ENCODE data around the gene GIGYF2. TPM values are rescaled to one million over a fixed set of nuclear protein-coding genes. Genes with fewer than 3 reads are reported as not detected.

Gene GIGYF2
- polyA plus RNA-seq, 1 donor (not counting 4 experiments of a cell fraction or from before 2014, with no cell fraction given), result 35.5 TPM

DNA sequence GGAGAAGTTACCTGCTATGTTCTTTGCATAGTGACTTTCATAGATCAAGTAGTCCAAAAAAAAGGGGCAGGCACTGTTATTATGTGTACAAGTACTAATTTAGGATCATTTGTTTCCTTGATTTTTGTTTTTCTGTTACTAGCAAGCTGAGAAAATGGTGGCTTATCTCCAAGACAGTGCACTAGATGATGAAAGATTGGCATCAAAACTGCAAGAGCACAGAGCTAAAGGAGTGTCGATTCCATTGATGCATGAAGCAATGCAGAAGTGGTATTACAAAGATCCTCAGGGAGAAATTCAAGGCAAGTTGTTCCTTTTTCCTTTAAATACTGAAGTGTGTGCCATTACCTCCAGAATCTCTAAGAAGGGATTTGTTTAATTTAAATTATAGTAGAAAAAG lies 98.8 kb downstream of the GIGYF2 start:
- Histone ChIP-seq H3K9ac (ENCODE audit: control insufficient read depth, extremely low read depth, insufficient read depth, low read length) (no peak overlapping the region), H3K27me3 (ENCODE audit: control insufficient read depth, extremely low read depth, insufficient read depth, low read length) (no peaks in the 10 kb centered on the region), H3K4me2 (ENCODE audit: control insufficient read depth, extremely low read depth, insufficient read depth, low read depth, low read length) (no peak overlapping the region), H3K9me3 (ENCODE audit: control insufficient read depth, low read depth, low read length) (no peaks in the 10 kb centered on the region), H3K4me3 (ENCODE audit: control insufficient read depth in 2 of 3, extremely low read depth in 1 of 3, insufficient read depth in 2 of 3, low read depth in 1 of 3, low read length in 3 of 3) (no peak overlapping the region), H3K4me1 (ENCODE audit: control insufficient read depth, extremely low read depth, insufficient read depth, low read length) (no peaks in the 10 kb centered on the region), H3K27ac (ENCODE audit: control insufficient read depth, insufficient read depth, low read length) (peak overlapping the region; percentile 22), H2AFZ (ENCODE audit: control insufficient read depth, low read length) (no peak overlapping the region), H3K79me2 (ENCODE audit: control insufficient read depth, insufficient read depth, low read length) (peaks cover 2% of the 10 kb centered on the region), H3K9me1 (ENCODE audit: control insufficient read depth, extremely low read depth, insufficient read depth, low read length) (no peaks in the 10 kb centered on the region), H4K20me1 (ENCODE audit: control insufficient read depth, extremely low read depth, insufficient read depth, low read length) (no peaks in the 10 kb centered on the region), H3K36me3 (ENCODE audit: control insufficient read depth in 2 of 2, extremely low read depth in 1 of 2, insufficient read depth in 2 of 2, low read length in 2 of 2) (peaks cover 18 to 20% of the 10 kb centered on the region in 2 experiments)
- no peak for DNase-seq (ENCODE audit: low read depth, low spot score)
- no peak for TF ChIP-seq EZH2 (IDR thresholded peaks at IDR 0.05; ENCODE audit: low read length)
- TF ChIP-seq CTCF (optimal IDR thresholded peaks at IDR 0.05 in 1 of 3, IDR thresholded peaks at IDR 0.05 in 1 of 3, conservative IDR thresholded peaks at IDR 0.05 in 1 of 3; ENCODE audit: extremely low read depth in 1 of 3, insufficient read depth in 2 of 3, low read length in 3 of 3), result no peak
- FAIRE-seq, result no peak
- dilution Hi-C loops (cut with MboI; ENCODE audit: extremely low pct_ligation_motif_present, low sequenced_read_pairs), result no loop called here

- TF ChIP-seq CTCF (optimal IDR thresholded peaks at IDR 0.05 in 1 of 3, IDR thresholded peaks at IDR 0.05 in 1 of 3, conservative IDR thresholded peaks at IDR 0.05 in 1 of 3; ENCODE audit: extremely low read depth in 1 of 3, insufficient read depth in 2 of 3, low read length in 3 of 3), result no peak
- no peak for TF ChIP-seq EZH2 (IDR thresholded peaks at IDR 0.05; ENCODE audit: low read length)
- Histone ChIP-seq H3K79me2 (ENCODE audit: control insufficient read depth, insufficient read depth, low read length) (peaks cover 2% of the 10 kb centered on the region), H3K36me3 (ENCODE audit: control insufficient read depth in 2 of 2, extremely low read depth in 1 of 2, insufficient read depth in 2 of 2, low read length in 2 of 2) (peaks cover 10 to 12% of the 10 kb centered on the region in 2 experiments), H3K27ac (ENCODE audit: control insufficient read depth, insufficient read depth, low read length) (no peak overlapping the region), H3K4me1 (ENCODE audit: control insufficient read depth, extremely low read depth, insufficient read depth, low read length) (no peaks in the 10 kb centered on the region), H3K4me2 (ENCODE audit: control insufficient read depth, extremely low read depth, insufficient read depth, low read depth, low read length) (no peak overlapping the region), H3K4me3 (ENCODE audit: control insufficient read depth in 2 of 3, extremely low read depth in 1 of 3, insufficient read depth in 2 of 3, low read depth in 1 of 3, low read length in 3 of 3) (no peak overlapping the region), H3K9ac (ENCODE audit: control insufficient read depth, extremely low read depth, insufficient read depth, low read length) (no peak overlapping the region), H3K27me3 (ENCODE audit: control insufficient read depth, extremely low read depth, insufficient read depth, low read length) (no peaks in the 10 kb centered on the region), H2AFZ (ENCODE audit: control insufficient read depth, low read length) (no peak overlapping the region), H3K9me3 (ENCODE audit: control insufficient read depth, low read depth, low read length) (no peaks in the 10 kb centered on the region), H3K9me1 (ENCODE audit: control insufficient read depth, extremely low read depth, insufficient read depth, low read length) (no peaks in the 10 kb centered on the region), H4K20me1 (ENCODE audit: control insufficient read depth, extremely low read depth, insufficient read depth, low read length) (no peaks in the 10 kb centered on the region)
- dilution Hi-C loops (cut with MboI; ENCODE audit: extremely low pct_ligation_motif_present, low sequenced_read_pairs), result no loop called here
- DNase-seq (ENCODE audit: low read depth, low spot score) (no peak), FAIRE-seq (no peak)
Observed at GRCh38 chr2:232798187-232798586, 101.1 kb downstream of the GIGYF2 start.
